ENCODE measurements around the gene SP9. TPM values are rescaled to one million over a fixed set of nuclear protein-coding genes. Genes with fewer than 3 reads are reported as not detected.

The SP9 gene
- total RNA-seq, 2 experiments from 2014 or later = not detected

- H3K27me3 Mint-ChIP-seq = no peaks in the 10 kb centered on the region
- no peak for DNase-seq
- ChIA-PET POLR2A (no interaction called here), CTCF (interaction anchor here (1.0 kb wide), 1 partner anchor 78 kb away, joined by 5 read pairs; no protein-coding TSS in a partner anchor)
- peaks cover 45% of the 10 kb centered on the region for H3K36me3 Mint-ChIP-seq (ENCODE audit: low read depth)
- H3K9me3 Mint-ChIP-seq = peaks cover 21% of the 10 kb centered on the region
- H3K4me1 Mint-ChIP-seq = no peaks in the 10 kb centered on the region
- H3K4me3 Mint-ChIP-seq = no peak overlapping the region
- H3K27ac Mint-ChIP-seq = no peak overlapping the region
Observed at GRCh38 chr2:174368691-174369090, 33.9 kb downstream of the SP9 start.

- Mint-ChIP-seq H3K4me3 (no peak overlapping the region), H3K9me3 (no peaks in the 10 kb centered on the region), H3K27ac (no peak overlapping the region), H3K27me3 (no peaks in the 10 kb centered on the region), H3K4me1 (no peaks in the 10 kb centered on the region), H3K36me3 (ENCODE audit: low read depth) (peaks cover 33% of the 10 kb centered on the region)
- ChIA-PET CTCF (no interaction called here), POLR2A (no interaction called here)
- no peak for DNase-seq
Observed at GRCh38 chr2:174376967-174377366, 42.2 kb downstream of the SP9 start.

- H3K27ac Mint-ChIP-seq = no peak overlapping the region
- peaks cover 36% of the 10 kb centered on the region for H3K36me3 Mint-ChIP-seq (ENCODE audit: low read depth)
- H3K9me3 Mint-ChIP-seq = no peaks in the 10 kb centered on the region
- ChIA-PET CTCF (no interaction called here), POLR2A (no interaction called here)
- no peak overlapping the region for H3K4me3 Mint-ChIP-seq
- peaks cover 5% of the 10 kb centered on the region for H3K4me1 Mint-ChIP-seq
- H3K27me3 Mint-ChIP-seq = no peaks in the 10 kb centered on the region
- DNase-seq = no peak
Observed at GRCh38 chr2:174383796-174384195, 49.0 kb downstream of the SP9 start.

GRCh38 chr2:174385201-174385600 is 50.4 kb downstream of the SP9 start:
- no peaks in the 10 kb centered on the region for H3K27me3 Mint-ChIP-seq

More at GRCh38 chr2:174385201-174385600, 50.4 kb downstream of the SP9 start:
- H3K27ac Mint-ChIP-seq = no peak overlapping the region
- no peak for DNase-seq
- peaks cover 10% of the 10 kb centered on the region for H3K4me1 Mint-ChIP-seq
- H3K4me3 Mint-ChIP-seq = no peak overlapping the region
- peaks cover 41% of the 10 kb centered on the region for H3K36me3 Mint-ChIP-seq (ENCODE audit: low read depth)
- ChIA-PET POLR2A (no interaction called here), CTCF (no interaction called here)
- H3K9me3 Mint-ChIP-seq = no peaks in the 10 kb centered on the region

Other genes with a start within 250 kb of the SP9 start
- gene OLA1, start 86.4 kb upstream of the SP9 start, total RNA-seq = 10 to 100 TPM; 75.3 to 87.4 TPM
- 10 to 100 TPM; 16.8 to 16.9 TPM for gene SCRN3, start 60.8 kb downstream of the SP9 start, total RNA-seq
- gene GPR155, start 152.1 kb downstream of the SP9 start, total RNA-seq = 10 to 100 TPM; 33.3 to 38.1 TPM